Gastrocnemius medialis (tissue), 4 donors: ENCODE results near the gene RBL1. TPM values are rescaled to one million over a fixed set of nuclear protein-coding genes. Genes with fewer than 3 reads are reported as not detected.

Experiments
- ATAC-seq, 2 donors: fragments of 150-250 bp; one replicate each; pipeline ENCODE4 v1.9.1; 2016
- DNase-seq, 2 donors: peaks; one replicate each; pipeline ENCODE4 v3.0.0-alpha.2; 2019
- H3K27ac ChIP-seq, 4 donors: fragments of 200-600 bp; sonication (generic); 1 replicate in 1 of 4; 2 replicates in 3 of 4; pipeline ENCODE4 v1.5.1; 2016 to 2018; ENCODE audit warnings: mild to moderate bottlenecking in 2 of 4, moderate library complexity in 1 of 4
- H3K27me3 ChIP-seq, 3 donors: fragments of 200-600 bp; sonication (generic) in 2 of 3; 1 replicate in 1 of 3; 2 replicates in 2 of 3; pipeline versions ENCODE4 v1.5.1 to v1.6.0; 2016 to 2019; ENCODE audit warnings: mild to moderate bottlenecking in 1 of 3, moderate library complexity in 1 of 3
- H3K36me3 ChIP-seq, 2 donors: fragments of 200-600 bp; sonication (generic) in 1 of 2; one replicate each; pipeline ENCODE4 v1.5.1; 2017 to 2018
- H3K4me1 ChIP-seq, 2 donors: fragments of 200-600 bp; sonication (generic) in 1 of 2; one replicate each; pipeline ENCODE4 v1.5.1; 2016 to 2017; ENCODE audit warnings: mild to moderate bottlenecking in 2 of 2
- H3K4me3 ChIP-seq, 4 donors: fragments of 200-600 bp; sonication (generic) in 3 of 4; 1 replicate in 1 of 4; 2 replicates in 3 of 4; pipeline ENCODE4 v1.5.1; 2016 to 2019; ENCODE audit warnings: mild to moderate bottlenecking in 2 of 4
- H3K9me3 ChIP-seq, 3 donors: fragments of 200-600 bp; sonication (generic) in 2 of 3; 1 replicate in 1 of 3; 2 replicates in 2 of 3; pipeline ENCODE4 v1.5.1; 2016 to 2019
- POLR2A ChIP-seq, 2 donors: fragments of 450-650 bp; IDR thresholded peaks; one replicate each; pipeline ENCODE4 v1.6.1; 2017; ENCODE audit warnings: antibody characterized with exemption in 2 of 2, mild to moderate bottlenecking in 2 of 2, moderate library complexity in 2 of 2
- in situ Hi-C, 4 donors: fragments of 200-750 bp; cut with MboI; loops; one replicate each; pipeline versions ENCODE4 v1.15.0 to v1.8.0; 2017; ENCODE audit warnings: low sequenced_read_pairs in 4 of 4
- intact Hi-C: fragments of 100-400 bp; cut with DNase I; formaldehyde crosslinking; loops from one replicate; pipeline ENCODE4 v1.15.1; 2023; ENCODE audit warnings: low total_unique reads
- total RNA-seq, 4 donors: library from RNA; depleted of rRNA; stranded (reverse); fragments of >200 nt; gene quantifications; one replicate each; pipeline versions ENCODE4 v1.1.0 to v1.2.3, GENCODE V29; 2016
- TF ChIP-seq, protein P1 (sequence below), 5 experiments: fragments of 450-650 bp in 3 of 5; fragments of 200-600 bp in 2 of 5; sonication (generic) in 2 of 5; IDR thresholded peaks in 4 of 5; conservative IDR thresholded peaks in 1 of 5; 1 replicate in 4 of 5; 2 replicates in 1 of 5; pipeline ENCODE4 v1.5.1; 2016 to 2019; ENCODE audit warnings: antibody characterized with exemption in 5 of 5, mild to moderate bottlenecking in 3 of 5, moderate library complexity in 3 of 5

The RBL1 gene
- total RNA-seq, 4 donors from 2014 or later: 2.9 to 13.0 (median 6.1) TPM

DNA sequence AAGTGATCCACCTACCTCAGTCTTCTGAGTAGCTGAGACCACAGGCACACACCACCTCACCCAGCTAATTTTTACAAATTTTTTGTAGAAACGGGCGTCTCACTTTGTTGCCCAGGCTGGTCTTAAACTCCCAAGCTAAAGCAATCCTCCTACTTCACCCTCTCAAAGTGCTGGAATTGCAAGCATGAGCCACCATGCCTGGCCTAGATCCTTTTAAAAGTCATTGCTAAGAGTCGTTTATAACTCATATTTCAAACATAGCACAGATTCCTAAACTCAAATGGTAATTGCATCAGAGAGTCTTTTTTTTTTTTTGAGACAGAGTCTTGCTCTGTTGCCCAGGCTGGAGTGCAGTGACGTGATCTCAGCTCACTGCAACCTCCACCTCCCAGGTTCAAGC lies 136.6 kb downstream of the RBL1 start:
- no peak for TF ChIP-seq POLR2A (IDR thresholded peaks at IDR 0.05)
- TF ChIP-seq, protein P1, sequence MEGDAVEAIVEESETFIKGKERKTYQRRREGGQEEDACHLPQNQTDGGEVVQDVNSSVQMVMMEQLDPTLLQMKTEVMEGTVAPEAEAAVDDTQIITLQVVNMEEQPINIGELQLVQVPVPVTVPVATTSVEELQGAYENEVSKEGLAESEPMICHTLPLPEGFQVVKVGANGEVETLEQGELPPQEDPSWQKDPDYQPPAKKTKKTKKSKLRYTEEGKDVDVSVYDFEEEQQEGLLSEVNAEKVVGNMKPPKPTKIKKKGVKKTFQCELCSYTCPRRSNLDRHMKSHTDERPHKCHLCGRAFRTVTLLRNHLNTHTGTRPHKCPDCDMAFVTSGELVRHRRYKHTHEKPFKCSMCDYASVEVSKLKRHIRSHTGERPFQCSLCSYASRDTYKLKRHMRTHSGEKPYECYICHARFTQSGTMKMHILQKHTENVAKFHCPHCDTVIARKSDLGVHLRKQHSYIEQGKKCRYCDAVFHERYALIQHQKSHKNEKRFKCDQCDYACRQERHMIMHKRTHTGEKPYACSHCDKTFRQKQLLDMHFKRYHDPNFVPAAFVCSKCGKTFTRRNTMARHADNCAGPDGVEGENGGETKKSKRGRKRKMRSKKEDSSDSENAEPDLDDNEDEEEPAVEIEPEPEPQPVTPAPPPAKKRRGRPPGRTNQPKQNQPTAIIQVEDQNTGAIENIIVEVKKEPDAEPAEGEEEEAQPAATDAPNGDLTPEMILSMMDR (IDR thresholded peaks at IDR 0.05 in 4 of 5, conservative IDR thresholded peaks at IDR 0.05 in 1 of 5): no peak
- Histone ChIP-seq H3K4me1 (no peaks in the 10 kb centered on the region), H3K9me3 (no peaks in the 10 kb centered on the region), H3K27me3 (no peaks in the 10 kb centered on the region), H3K36me3 (no peaks in the 10 kb centered on the region), H3K4me3 (no peak overlapping the region), H3K27ac (no peak overlapping the region)
- no peak for ATAC-seq
- DNase-seq: no peak
- in situ Hi-C loops (no loop called here), intact Hi-C loops (no loop called here)

- Histone ChIP-seq H3K36me3 (no peaks in the 10 kb centered on the region), H3K27ac (no peak overlapping the region), H3K4me1 (no peaks in the 10 kb centered on the region), H3K27me3 (no peaks in the 10 kb centered on the region), H3K4me3 (no peak overlapping the region), H3K9me3 (no peaks in the 10 kb centered on the region)
- intact Hi-C loops: no loop called here
- ATAC-seq: peak in 1 of 2 donors; percentile 44
- TF ChIP-seq, protein P1 (IDR thresholded peaks at IDR 0.05 in 4 of 5, conservative IDR thresholded peaks at IDR 0.05 in 1 of 5): no peak
- TF ChIP-seq POLR2A (IDR thresholded peaks at IDR 0.05): no peak
- in situ Hi-C loops: no loop called here
- no peak for DNase-seq
Observed at GRCh38 chr20:36957875-36958667, 137.7 kb downstream of the RBL1 start.

- no peak for ATAC-seq
- Histone ChIP-seq H3K9me3 (no peaks in the 10 kb centered on the region), H3K4me3 (no peak overlapping the region), H3K4me1 (peaks cover 0 to 7% of the 10 kb centered on the region in 2 donors), H3K27ac (no peak overlapping the region), H3K27me3 (no peaks in the 10 kb centered on the region), H3K36me3 (no peaks in the 10 kb centered on the region)
- intact Hi-C loops: no loop called here
- DNase-seq: no peak
- in situ Hi-C loops: no loop called here
- TF ChIP-seq, protein P1 (IDR thresholded peaks at IDR 0.05 in 4 of 5, conservative IDR thresholded peaks at IDR 0.05 in 1 of 5): no peak
- no peak for TF ChIP-seq POLR2A (IDR thresholded peaks at IDR 0.05)
Observed at GRCh38 chr20:36956674-36957073, 139.1 kb downstream of the RBL1 start.

DNA sequence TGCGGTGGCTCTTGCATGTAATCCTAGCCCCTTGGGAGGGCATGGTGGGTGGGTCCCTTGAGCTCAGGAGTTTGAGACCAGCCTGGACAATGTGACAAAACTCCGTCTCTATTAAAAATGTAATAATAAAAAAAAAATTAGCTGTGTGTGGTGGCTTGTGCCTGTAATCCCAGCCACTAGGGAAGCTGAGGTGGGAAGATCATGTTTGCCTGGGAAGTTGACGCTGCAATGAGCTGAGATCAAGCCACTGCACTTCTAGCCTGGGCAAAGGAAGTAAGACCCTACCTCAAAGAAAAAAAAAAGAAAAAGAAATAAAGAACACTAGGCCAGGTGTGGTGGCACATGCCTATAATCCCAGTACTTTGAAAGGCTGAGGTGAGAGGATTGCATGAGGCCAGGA lies 139.8 kb downstream of the RBL1 start:
- ATAC-seq (no peak), DNase-seq (no peak)
- Histone ChIP-seq H3K4me1 (peaks cover 0 to 7% of the 10 kb centered on the region in 2 donors), H3K27me3 (no peaks in the 10 kb centered on the region), H3K36me3 (no peaks in the 10 kb centered on the region), H3K27ac (no peak overlapping the region), H3K9me3 (no peaks in the 10 kb centered on the region), H3K4me3 (no peak overlapping the region)
- no peak for TF ChIP-seq POLR2A (IDR thresholded peaks at IDR 0.05)
- TF ChIP-seq, protein P1 (IDR thresholded peaks at IDR 0.05 in 4 of 5, conservative IDR thresholded peaks at IDR 0.05 in 1 of 5): no peak
- in situ Hi-C loops (no loop called here), intact Hi-C loops (no loop called here)
